PC-9 (cell line): ENCODE measurements around the gene FALEC.

Experiments used
- CTCF ChIP-seq: fragments of 200-600 bp; sonication (generic); conservative IDR thresholded peaks from 2 replicates; pipeline ENCODE4 v1.6.1; 2017; ENCODE audit warnings: mixed run types, antibody characterized with exemption, mild to moderate bottlenecking, moderate library complexity
- EZH2 ChIP-seq: fragments of 200-600 bp; sonication (generic); IDR thresholded peaks from 2 replicates; pipeline ENCODE4 v1.8.0; 2017; ENCODE audit warnings: antibody characterized with exemption, low read depth

- no peak for TF ChIP-seq EZH2
- no peak for TF ChIP-seq CTCF
These were observed 60.8 kb downstream of the FALEC start for GRCh38 chr1:150576367-150576711.
